ENCODE measurements around the gene SRI.

The SRI gene

DNA sequence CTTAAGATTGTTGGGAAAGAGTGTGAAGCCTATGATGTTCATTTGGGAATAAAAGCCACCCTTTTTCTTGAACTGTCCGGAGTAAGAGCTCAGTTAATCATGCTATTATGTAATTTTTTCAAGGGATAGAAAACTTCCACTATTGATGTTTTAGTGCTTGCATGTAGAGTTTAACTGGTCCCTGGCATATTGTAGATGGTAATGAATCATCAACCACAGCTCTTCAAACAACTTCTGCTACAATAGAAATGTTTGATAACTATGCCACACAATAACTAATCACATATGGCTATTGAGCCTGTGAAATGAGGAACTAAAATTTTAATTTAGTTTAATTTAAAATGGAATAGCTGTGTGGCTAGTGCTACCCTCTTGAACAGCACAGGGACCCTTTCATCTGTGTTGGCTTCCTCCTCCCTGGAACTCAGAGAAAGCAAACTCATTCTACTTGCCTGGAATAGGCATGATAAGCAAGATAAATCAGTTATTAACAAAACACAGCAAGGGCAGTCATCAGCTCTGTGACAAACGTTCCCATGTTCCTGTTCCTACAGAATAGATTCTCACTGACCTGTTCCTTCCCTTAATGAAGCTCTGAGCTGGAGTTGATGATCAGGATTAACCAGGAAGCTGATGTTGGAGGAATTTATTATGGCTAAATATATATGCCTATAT is 4.9 kb upstream of the SRI start:
- no peak for DNase-seq

GRCh38 chr7:88223265-88223664 is 3.4 kb upstream of the SRI start:
- DNase-seq, result no peak

GRCh38 chr7:88218836-88219605 is 817 bp downstream of the SRI start:
- peak; percentile 83 for DNase-seq

DNA sequence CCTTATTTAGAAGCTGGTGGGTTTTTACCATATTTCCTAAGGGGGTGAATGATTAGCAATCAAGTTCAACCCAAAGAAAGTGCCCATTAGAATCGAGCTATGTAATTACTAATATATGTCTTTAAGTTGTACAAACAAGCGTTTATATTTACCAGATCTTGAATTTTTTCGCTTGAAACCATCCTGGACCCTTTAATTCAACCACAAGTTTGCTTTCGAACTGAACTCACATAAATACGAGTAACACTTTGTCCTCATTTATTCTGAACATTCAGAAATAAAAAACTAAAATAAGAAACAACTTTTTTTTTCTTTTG is 1.5 kb downstream of the SRI start:
- DNase-seq, result no peak

DNA sequence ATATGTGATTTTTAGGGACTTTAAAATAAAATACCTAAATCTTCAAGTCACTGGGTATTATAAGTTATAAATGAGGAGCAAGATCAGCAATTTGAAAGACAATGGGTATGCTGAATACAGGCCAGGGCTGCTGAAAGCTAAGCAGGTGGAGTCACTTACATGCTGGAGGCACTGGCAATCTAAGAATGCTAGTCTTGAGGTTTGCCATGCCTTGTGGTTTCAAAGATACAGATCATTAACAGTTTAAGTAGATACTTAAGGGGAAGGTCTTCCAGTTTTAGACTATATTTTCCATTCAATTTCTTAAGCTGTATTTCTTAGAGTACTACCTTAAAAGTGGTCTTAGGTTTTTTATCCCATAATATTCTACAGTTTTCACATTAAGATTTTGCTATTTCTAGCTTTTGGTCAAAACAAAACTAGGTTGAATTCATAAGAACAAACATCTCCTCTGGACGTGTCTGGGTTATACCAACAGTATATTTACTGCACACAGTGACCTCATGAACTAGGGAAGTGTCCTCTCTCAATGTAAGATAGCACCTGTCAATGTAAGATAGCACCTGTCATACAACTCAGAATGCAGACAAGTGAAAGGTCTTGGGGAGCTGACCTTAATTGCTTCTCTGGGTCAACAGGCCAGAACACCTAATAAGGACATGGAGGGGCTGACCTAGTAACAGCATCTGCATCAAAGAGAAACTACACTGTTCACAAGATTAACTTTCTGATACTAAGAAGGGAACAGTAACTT is 2.0 kb downstream of the SRI start:
- DNase-seq, result peak; percentile 20

DNA sequence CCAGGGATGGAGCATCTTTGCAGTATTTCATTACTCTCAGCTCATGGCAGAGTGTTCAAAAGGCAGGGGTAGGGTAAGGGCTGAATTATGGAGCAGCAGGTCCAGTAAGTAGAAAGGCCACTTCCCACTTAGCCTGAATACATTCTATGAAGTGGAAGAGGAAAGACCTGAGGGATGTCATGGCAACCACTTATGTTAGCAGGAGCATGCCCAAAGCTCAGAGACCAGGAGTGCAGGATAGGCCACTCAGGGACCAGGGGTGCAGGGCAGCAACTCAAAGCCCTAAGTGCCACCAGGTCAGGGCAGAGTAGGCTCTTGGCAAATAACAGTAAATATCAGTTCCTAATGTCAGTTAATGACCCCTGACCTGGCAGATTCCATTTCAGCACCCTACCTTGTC is 3.6 kb downstream of the SRI start:
- no peak for DNase-seq

- DNase-seq, result no peak
These were observed 4.5 kb downstream of the SRI start for GRCh38 chr7:88215295-88215694.

- DNase-seq, result no peak
These were observed 5.4 kb downstream of the SRI start for GRCh38 chr7:88214456-88214855.

GRCh38 chr7:88212918-88213317 is 6.9 kb downstream of the SRI start:
- no peak for DNase-seq

- DNase-seq, result no peak
These were observed 11.3 kb downstream of the SRI start for GRCh38 chr7:88208521-88208920.

DNA sequence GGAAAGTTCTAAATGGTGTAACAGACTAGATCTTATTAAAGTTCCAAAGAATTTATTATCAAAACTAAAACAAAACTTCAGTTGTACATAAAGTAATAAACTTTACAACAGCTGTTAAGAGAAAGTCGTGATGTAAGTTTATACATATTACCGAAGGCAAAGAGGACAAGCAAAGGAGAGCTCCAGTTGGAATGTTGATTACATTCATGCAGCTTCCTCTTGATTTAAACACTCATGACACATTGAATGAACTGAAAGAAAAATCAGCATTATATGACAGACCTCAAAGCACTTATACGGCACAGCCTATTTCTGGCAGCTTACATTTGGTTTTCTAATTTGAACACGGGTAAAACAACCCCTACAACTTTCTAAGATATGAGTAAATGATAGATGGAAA is 13.6 kb downstream of the SRI start:
- DNase-seq, result peak; percentile 50

DNA sequence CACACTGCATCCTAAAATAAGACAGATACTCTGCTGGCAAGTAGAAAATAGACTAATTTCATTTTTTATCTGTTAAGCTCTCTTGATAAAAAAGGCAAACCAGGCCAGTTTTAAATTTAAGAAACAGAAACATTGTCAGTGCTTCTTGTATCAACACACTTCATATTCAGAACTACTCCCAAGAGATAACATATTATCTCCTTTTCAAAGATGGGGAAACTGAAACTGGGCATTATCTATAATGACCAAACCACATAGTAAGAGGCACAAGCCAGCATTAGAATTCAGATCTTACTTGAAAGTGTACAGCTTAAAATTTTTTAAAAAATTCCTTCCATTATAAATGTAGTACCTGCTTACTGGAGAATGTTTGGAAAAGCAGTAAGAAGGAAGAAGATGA is 14.7 kb downstream of the SRI start:
- no peak for DNase-seq

DNA sequence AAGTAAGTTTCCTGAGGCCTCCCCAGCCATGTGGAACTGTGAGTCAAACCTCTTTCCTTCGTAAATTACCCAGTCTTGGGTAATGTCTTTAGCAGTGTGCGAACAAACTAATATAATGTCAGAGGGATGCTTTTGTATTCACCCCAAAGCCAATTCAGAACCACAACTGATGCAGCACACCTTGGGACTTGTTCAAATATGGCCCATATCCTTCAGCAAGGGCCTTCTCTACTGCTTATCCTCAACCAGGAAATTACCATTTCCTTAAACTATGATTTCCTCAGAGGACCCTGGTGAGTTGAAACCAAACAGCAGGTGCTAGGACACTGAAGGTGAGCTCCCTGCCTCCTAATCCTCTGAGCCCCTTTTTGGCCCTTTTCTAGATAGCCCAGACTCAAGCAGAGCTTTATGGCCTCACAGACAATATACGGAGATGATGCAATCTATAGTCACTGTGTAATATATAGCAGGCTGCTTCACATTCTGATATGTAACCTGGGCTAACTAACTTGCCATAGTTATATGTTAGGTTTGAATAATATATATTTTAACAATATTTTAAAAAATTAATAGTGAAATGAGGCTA is 15.2 kb downstream of the SRI start:
- no peak for DNase-seq

DNA sequence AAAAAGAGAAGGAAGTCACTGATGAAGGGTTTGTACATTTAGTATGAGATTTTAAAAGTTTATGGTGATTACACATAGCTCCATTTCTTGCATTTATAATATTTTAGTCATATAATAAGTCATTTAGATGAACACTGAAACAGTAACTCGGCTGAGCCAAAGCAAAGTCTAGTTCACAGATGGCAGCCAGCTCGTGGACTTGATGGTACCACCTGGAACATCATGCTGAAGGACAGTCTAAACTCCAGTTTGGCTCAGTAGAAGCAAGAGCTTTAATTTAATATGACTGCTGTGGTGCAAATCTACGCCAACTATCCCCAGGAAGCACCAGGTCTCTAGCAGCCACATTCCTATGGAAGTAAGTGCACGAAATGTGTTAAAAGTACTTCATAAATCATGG is 16.4 kb downstream of the SRI start:
- DNase-seq, result no peak

DNA sequence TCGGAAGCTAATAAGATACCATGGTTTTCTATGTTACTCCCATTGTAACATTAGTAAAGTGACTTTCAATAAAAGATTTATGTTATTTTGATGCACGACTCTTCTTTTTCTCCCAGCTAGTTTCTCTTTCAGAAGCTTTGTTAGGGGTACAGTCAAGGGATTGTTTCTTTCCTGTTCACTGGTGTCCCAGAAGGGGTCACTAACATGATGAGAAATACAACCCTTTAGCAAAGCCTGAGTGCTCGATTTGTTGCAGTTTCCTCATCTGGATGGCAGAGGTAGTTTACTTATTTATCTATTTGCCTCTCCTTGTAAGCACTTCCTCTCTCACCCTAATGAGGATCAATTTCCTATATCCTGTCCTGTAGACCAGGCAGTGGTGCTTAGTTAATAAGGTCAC is 17.0 kb downstream of the SRI start:
- no peak for DNase-seq

DNA sequence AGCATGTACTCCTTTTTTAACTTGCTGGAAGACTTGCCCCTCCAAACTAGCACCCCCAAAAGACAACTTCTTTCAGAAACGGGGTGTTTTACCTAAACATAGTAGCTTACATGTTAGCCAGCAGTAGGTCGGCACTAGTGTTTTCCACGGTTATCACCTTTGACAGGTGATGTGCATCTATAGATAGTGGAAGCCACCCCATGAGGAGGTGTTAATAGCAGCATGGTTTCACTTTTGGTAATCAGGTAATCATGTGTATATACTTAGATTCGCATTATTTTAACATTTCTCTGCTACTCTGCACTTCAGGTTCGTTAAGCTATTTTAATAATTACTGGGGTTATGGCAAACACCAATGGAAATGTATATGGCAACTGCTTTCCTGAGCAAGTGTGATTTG is 17.6 kb downstream of the SRI start:
- DNase-seq, result no peak

DNA sequence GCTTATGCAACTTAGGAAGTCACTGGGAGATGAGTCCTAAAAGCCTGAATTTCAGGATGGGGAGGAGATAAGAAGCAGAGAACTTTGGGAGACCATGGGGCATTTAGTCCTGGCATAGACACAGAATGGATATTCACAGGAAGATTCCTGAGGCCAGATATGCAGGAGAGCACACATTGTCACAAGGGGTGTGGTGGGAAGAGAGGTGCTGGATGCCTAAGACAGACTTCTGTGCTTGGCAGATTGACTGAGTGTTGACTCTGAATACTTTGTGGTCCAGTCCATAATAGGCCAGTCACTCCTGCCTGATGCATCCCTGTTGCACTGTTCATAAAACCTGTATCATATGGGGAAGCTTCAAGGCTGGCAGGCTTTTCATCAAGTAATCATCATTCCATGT is 18.5 kb downstream of the SRI start:
- no peak for DNase-seq

GRCh38 chr7:88200789-88201188 is 19.0 kb downstream of the SRI start:
- DNase-seq, result peak; percentile 60

GRCh38 chr7:88200261-88200660 is 19.6 kb downstream of the SRI start:
- DNase-seq, result peak; percentile 28

DNA sequence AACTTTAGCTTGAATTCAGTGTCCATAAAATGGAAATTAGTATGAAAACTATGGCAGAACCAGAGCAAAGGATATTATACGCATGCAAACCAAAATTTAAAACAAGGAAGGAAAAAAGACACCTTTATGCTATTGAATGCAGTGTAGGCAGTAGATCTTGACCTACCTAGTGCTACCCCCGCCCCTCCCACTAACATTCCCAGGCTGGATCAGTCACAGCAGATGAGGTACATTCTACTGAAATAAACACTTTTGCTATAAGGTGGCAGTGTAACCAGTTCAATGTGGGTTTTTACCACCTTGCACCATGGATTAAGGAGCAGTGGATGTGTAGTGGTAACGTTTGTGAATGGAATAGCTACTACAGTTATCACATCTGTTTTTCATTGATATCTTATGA is 27.9 kb downstream of the SRI start:
- DNase-seq, result no peak

GRCh38 chr7:88185650-88186049 is 34.2 kb downstream of the SRI start:
- DNase-seq, result no peak

DNA sequence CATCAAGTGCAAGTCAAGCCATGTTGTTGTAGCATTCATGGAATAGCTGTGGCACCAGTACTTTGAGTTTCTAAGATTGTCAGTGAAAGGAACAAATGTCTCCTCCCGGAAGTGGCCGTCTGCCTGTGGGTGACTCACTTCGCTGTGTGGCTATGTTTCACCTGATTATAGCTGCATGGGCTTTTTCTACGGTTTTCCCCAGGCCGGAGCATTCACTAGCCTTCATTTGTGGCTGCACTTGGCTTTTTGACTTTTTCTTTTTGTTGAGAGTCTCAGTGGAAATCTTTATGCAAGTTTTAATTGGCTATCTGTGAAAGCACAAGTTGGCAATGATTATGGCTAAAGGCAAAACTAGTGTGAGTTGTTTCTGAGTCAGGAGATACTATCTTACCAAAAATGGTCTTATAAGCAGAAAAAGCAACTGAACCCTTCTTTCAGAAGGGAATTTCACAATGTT is 35.0 kb downstream of the SRI start:
- no peak for DNase-seq

DNA sequence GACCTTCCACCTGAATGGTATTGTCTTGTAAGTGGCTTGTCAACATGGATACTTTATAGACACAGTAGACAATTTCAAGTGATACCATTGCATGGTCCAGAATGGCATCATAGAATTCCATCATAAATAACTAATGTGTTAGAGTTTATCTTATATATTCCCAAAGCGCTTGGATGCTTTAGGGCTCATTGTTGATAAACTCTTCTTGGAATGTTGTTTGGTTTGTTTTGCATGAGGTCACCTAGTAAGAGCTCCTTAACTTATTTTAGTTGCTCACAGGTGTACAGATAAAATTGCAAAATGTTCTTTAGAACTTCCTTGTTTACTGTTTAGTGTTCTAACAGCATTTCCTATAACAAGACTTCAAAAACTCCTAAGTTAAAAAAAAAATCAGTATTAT is 36.8 kb downstream of the SRI start:
- DNase-seq, result no peak

DNA sequence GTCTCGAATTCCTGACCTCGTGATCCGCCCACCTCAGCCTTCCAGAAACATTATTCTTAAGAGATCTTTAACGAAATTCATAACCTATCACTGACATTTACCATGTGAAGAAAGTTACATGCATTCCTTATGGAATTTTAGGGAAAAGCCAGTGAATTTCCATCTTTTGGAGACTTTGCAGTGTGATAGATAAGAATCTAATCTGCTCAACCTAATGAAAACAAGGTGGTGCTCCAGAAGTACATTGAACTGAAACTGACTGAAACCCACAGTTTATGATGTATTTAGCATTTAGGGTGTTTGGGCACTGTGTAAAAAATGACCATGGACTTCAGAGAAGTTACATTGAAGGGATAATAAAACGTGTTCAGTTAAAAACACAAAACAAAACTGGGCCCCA is 43.6 kb downstream of the SRI start:
- no peak for DNase-seq
